ENCODE data around the gene OGA. TPM values are rescaled to one million over a fixed set of nuclear protein-coding genes. Genes with fewer than 3 reads are reported as not detected.

OGA gene
- total and polyA plus RNA-seq, 2 of the 8 experiments (the other 6 are each of a cell fraction or from before 2014, with no cell fraction given) = 31.2 to 107 TPM

DNA sequence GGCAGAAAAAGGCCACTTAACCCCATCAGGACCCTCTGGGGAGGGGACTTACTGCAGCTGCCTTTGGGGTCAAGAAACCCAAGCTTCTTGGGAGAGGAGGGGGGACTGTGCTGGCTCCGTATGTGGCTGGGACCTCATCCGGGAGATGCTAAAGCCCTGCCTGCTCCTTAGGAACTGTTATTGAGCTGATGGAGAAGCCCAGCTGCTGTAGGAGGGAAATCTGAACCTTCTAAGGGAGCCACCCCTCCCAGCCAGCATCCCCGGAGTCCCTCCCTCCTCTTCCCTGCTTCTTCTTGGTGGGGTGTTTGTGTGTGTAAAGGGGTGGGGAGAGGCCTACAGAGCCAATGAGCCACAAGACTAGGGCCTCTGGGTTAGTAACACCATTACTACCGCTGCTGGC lies 17.1 kb upstream of the OGA start:
- no peak overlapping the region for H3K18ac ChIP-seq (ENCODE audit: extremely low read depth, low read length)
- peaks cover 0 to 14% of the 10 kb centered on the region in 2 experiments for H4K20me1 ChIP-seq (replicated peaks in 1 of 2; ENCODE audit: control insufficient read depth in 1 of 2, insufficient read depth in 2 of 2, low read length in 2 of 2)
- DNase-seq (ENCODE audit: low read depth in 1 of 2, low spot score in 2 of 2) (no peak), FAIRE-seq (no peak)
- H3K4me1 ChIP-seq (replicated peaks in 1 of 4; ENCODE audit: control insufficient read depth in 3 of 4, insufficient read depth in 4 of 4, low read length in 3 of 4) = peaks cover 8 to 24% (median 13%) of the 10 kb centered on the region in 4 experiments
- no peak overlapping the region for H3K56ac ChIP-seq (replicated peaks; ENCODE audit: insufficient read length, low read depth, low read length)
- no peaks in the 10 kb centered on the region for H3K27me3 ChIP-seq (replicated peaks in 1 of 4; ENCODE audit: control insufficient read depth in 3 of 4, extremely low read depth in 1 of 4, insufficient read depth in 3 of 4, low read length in 3 of 4)
- no peak overlapping the region for H3K27ac ChIP-seq (ENCODE audit: low read depth, low read length)
- no peak overlapping the region for H3K14ac ChIP-seq (ENCODE audit: insufficient read length)
- H2AK5ac ChIP-seq (ENCODE audit: low read depth, low read length) = no peak overlapping the region
- no peaks in the 10 kb centered on the region for H3K36me3 ChIP-seq (ENCODE audit: control insufficient read depth in 2 of 4, insufficient read depth in 4 of 4, low read length in 3 of 4)
- no peak overlapping the region for H3K23ac ChIP-seq (ENCODE audit: insufficient read length)
- H4K8ac ChIP-seq (ENCODE audit: extremely low read depth, insufficient read depth, low read length) = no peak overlapping the region
- no peak overlapping the region for H2AFZ ChIP-seq (ENCODE audit: low read length)
- H4K5ac ChIP-seq (ENCODE audit: insufficient read length, low read depth, low read length) = no peak overlapping the region
- no peaks in the 10 kb centered on the region for H3K9me3 ChIP-seq (ENCODE audit: insufficient read depth in 2 of 2, low read depth in 1 of 2, low read length in 1 of 2)
- ChIA-PET CTCF (ENCODE audit: partially characterized antibody) (interaction anchor here (0.6 to 4.0 kb wide), 30 partner anchors 8 to 591 kb away, joined by 3 to 46 read pairs (median 4); partner anchors contain the start of genes KCNIP2 and OGA), POLR2A (ENCODE audit: partially characterized antibody) (interaction anchor here (1.0 to 9.8 kb wide), 2 partner anchors 11 to 18 kb away, joined by 3 to 100 read pairs; partner anchors contain the start of gene OGA)
- H3K4me3 ChIP-seq (ENCODE audit: extremely low read depth in 1 of 4, insufficient read depth in 2 of 4, low read depth in 3 of 4, low read length in 4 of 4) = no peak overlapping the region
- no peaks in the 10 kb centered on the region for H3K79me2 ChIP-seq (ENCODE audit: control insufficient read depth in 1 of 2, insufficient read depth in 2 of 2, low read length in 2 of 2)
- 81% methylated on average over 4 of the region's 4 CpGs; no CpG with 5 or more reads in 1 of the 2 experiments for WGBS, 2 experiments (ENCODE audit: extremely low coverage in 1 of 2, insufficient coverage in 1 of 2, insufficient read length in 1 of 2, insufficient replicate concordance in 2 of 2, low coverage in 1 of 2, low lambda C conversion rate in 2 of 2, missing lambda C conversion rate in 1 of 2)
- no peak overlapping the region for H3K9ac ChIP-seq (replicated peaks in 1 of 4; ENCODE audit: extremely low read depth in 1 of 4, low read depth in 3 of 4, low read length in 3 of 4)
- H2BK5ac ChIP-seq (ENCODE audit: low read depth, low read length) = no peak overlapping the region
- no peak overlapping the region for H3K4ac ChIP-seq (replicated peaks; ENCODE audit: insufficient read length, low read depth, low read length)
- no peak overlapping the region for H2BK12ac ChIP-seq (ENCODE audit: low read depth, low read length)
- H2BK15ac ChIP-seq (ENCODE audit: low read length) = no peak overlapping the region
- no peak overlapping the region for H3K4me2 ChIP-seq (ENCODE audit: insufficient read depth in 1 of 2, low read depth in 2 of 2, low read length in 2 of 2)
- H3K23me2 ChIP-seq (ENCODE audit: low read depth, low read length) = peaks cover 14% of the 10 kb centered on the region
- no peak overlapping the region for H2BK120ac ChIP-seq (replicated peaks; ENCODE audit: low read depth, low read length)
- H3K79me1 ChIP-seq (ENCODE audit: low read depth, low read length) = 0 out of 2 replicates have a peak, but pooled peaks cover 2% of the 10 kb centered on the region
- H2BK20ac ChIP-seq (ENCODE audit: low read length) = no peak overlapping the region
- peak overlapping the region; percentile 4 for H4K91ac ChIP-seq (replicated peaks; ENCODE audit: insufficient read length, low read length)
- TF ChIP-seq SP4 (IDR thresholded peaks at IDR 0.05; ENCODE audit: low read length) = no peak
- TF ChIP-seq CREB1 (IDR thresholded peaks at IDR 0.05) = no peak
- TF ChIP-seq EGR1 (IDR thresholded peaks at IDR 0.05; ENCODE audit: borderline replicate concordance, low read depth, low read length) = no peak
- no peak for TF ChIP-seq CBX5 (IDR thresholded peaks at IDR 0.05; ENCODE audit: low read depth, low read length)
- TF ChIP-seq MAFK (IDR thresholded peaks at IDR 0.05; ENCODE audit: low read depth, low read length) = no peak
- TF ChIP-seq RBBP5 (IDR thresholded peaks at IDR 0.05; ENCODE audit: borderline replicate concordance, low read depth, low read length) = no peak
- no peak for TF ChIP-seq POLR2A (IDR thresholded peaks at IDR 0.05; ENCODE audit: control extremely low read depth in 1 of 2, low read depth in 2 of 2, low read length in 2 of 2)
- no peak for TF ChIP-seq HDAC2 (IDR thresholded peaks at IDR 0.05; ENCODE audit: borderline replicate concordance in 1 of 2, low read depth in 2 of 2, low read length in 2 of 2)
- no peak for TF ChIP-seq EZH2 (IDR thresholded peaks at IDR 0.05; ENCODE audit: low read depth, low read length, severe bottlenecking)
- TF ChIP-seq RXRA (IDR thresholded peaks at IDR 0.05; ENCODE audit: insufficient read depth, low read depth, low read length) = no peak
- TF ChIP-seq, protein P1, sequence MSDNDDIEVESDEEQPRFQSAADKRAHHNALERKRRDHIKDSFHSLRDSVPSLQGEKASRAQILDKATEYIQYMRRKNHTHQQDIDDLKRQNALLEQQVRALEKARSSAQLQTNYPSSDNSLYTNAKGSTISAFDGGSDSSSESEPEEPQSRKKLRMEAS (IDR thresholded peaks at IDR 0.05) = no peak
- no peak for TF ChIP-seq NANOG (IDR thresholded peaks at IDR 0.05; ENCODE audit: insufficient read depth, low read depth, low read length, poor library complexity, severe bottlenecking)
- no peak for TF ChIP-seq PHF8 (conservative IDR thresholded peaks at IDR 0.05; ENCODE audit: low read depth, low read length)
- no peak for TF ChIP-seq BACH1 (IDR thresholded peaks at IDR 0.05; ENCODE audit: low read length)
- TF ChIP-seq HDAC6 (IDR thresholded peaks at IDR 0.05; ENCODE audit: low read depth, low read length) = no peak

Measured in H1 (cell line).